T-cell (primary cell): Measurements from ENCODE around the gene LHPP. TPM values are rescaled to one million over a fixed set of nuclear protein-coding genes. Genes with fewer than 3 reads are reported as not detected.

ENCODE experiments used
- ATAC-seq, 4 experiments: fragments of 200-7000 bp in 3 of 4; fragments of 150-1000 bp in 1 of 4; cut with Tn5 transposase; replicated peaks in 1 of 4; 1 replicate in 3 of 4; 2 replicates in 1 of 4; pipeline ENCODE4 v1.10.0; 2021; ENCODE audit warnings: moderate library complexity in 3 of 4, mild to moderate bottlenecking in 2 of 4, moderate number of reproducible peaks in 1 of 4
- CTCF ChIA-PET, 2 donors: fragments of 300-600 bp; sonication (Branson Sonifier 250); formaldehyde crosslinking; loops; one replicate each; lab custom pipeline; 2022; ENCODE audit warnings: antibody characterized with exemption in 2 of 2; lab: Charles Lee
- POLR2A ChIA-PET, 2 donors: fragments of 300-600 bp; sonication (Branson Sonifier 250); formaldehyde crosslinking; loops; one replicate each; lab custom pipeline; 2022; ENCODE audit warnings: antibody characterized with exemption in 2 of 2; lab: Charles Lee
- DNase-seq, 35 experiments: peaks; one replicate each; pipeline versions ENCODE4 v3.0.0 to v3.0.0-alpha.2; 2013 to 2023
- H3K27ac ChIP-seq: one replicate; pipeline ENCODE4 v1.5.1; 2013; ENCODE audit warnings: low read length
- H3K27me3 ChIP-seq, 2 experiments: replicated peaks in 1 of 2; 1 replicate in 1 of 2; 2 replicates in 1 of 2; pipeline versions ENCODE4 v1.6.1 to v1.7.0; 2013; ENCODE audit warnings: low read length in 1 of 2, mixed read lengths in 1 of 2; ENCODE audit not compliant: control insufficient read depth in 2 of 2, insufficient read depth in 2 of 2; ENCODE audit errors: extremely low read depth in 1 of 2
- H3K36me3 ChIP-seq, 2 donors: 1 replicate in 1 of 2; 2 replicates in 1 of 2; pipeline versions ENCODE4 v1.6.1 to v1.7.0; 2013; ENCODE audit warnings: low read length in 1 of 2; ENCODE audit not compliant: control insufficient read depth in 2 of 2, insufficient read depth in 1 of 2; ENCODE audit errors: extremely low read depth in 1 of 2
- H3K4me1 ChIP-seq, 2 experiments: 1 replicate in 1 of 2; 2 replicates in 1 of 2; pipeline versions ENCODE4 v1.6.1 to v1.7.0; 2013; ENCODE audit warnings: low read length in 2 of 2, mixed read lengths in 1 of 2; ENCODE audit not compliant: insufficient read depth in 2 of 2, control insufficient read depth in 1 of 2; ENCODE audit errors: extremely low read depth in 1 of 2
- H3K4me3 ChIP-seq, 2 donors: 1 replicate in 1 of 2; 2 replicates in 1 of 2; pipeline versions ENCODE4 v1.5.1 to v1.7.0; 2013; ENCODE audit warnings: mild to moderate bottlenecking in 2 of 2, low read length in 1 of 2, moderate library complexity in 1 of 2; ENCODE audit not compliant: control insufficient read depth in 1 of 2; ENCODE audit errors: extremely low read depth in 1 of 2
- H3K9me3 ChIP-seq: 2 replicates; pipeline ENCODE4 v1.7.0; 2013
- H3K27ac Mint-ChIP-seq, 2 donors: one replicate each; pipeline ENCODE4 v1.8.0; 2020 to 2021; ENCODE audit warnings: mild to moderate bottlenecking in 2 of 2, mixed read lengths in 2 of 2
- H3K27me3 Mint-ChIP-seq, 2 donors: one replicate each; pipeline ENCODE4 v1.8.0; 2021 to 2022; ENCODE audit warnings: mixed read lengths in 2 of 2
- H3K36me3 Mint-ChIP-seq: one replicate; pipeline ENCODE4 v1.8.0; 2021; ENCODE audit warnings: mixed read lengths
- H3K4me1 Mint-ChIP-seq, 3 donors: one replicate each; pipeline ENCODE4 v1.8.0; 2020 to 2022; ENCODE audit warnings: mixed read lengths in 3 of 3, mild to moderate bottlenecking in 1 of 3
- H3K4me3 Mint-ChIP-seq, 3 donors: one replicate each; pipeline ENCODE4 v1.8.0; 2020 to 2022; ENCODE audit warnings: mild to moderate bottlenecking in 3 of 3, mixed read lengths in 3 of 3, moderate library complexity in 3 of 3
- H3K9me3 Mint-ChIP-seq, 3 donors: one replicate each; pipeline ENCODE4 v1.8.0; 2020 to 2022; ENCODE audit warnings: mixed read lengths in 3 of 3
- WGBS: methylation state at CpG from one replicate; pipeline ENCODE4 v1.1.5; 2013; ENCODE audit warnings: missing lambda C conversion rate; ENCODE audit not compliant: insufficient coverage; 5-methylcytosine and 5-hydroxymethylcytosine counted together
- total RNA-seq, 35 experiments: library from RNA in 6 of 35; stranded (reverse) in 6 of 35; fragments of 120-200 nt in 1 of 35; gene quantifications; one replicate each; pipeline versions ENCODE4 v1.2.1 to v1.2.4 and lab custom pipeline; 2013 to 2026

The LHPP gene
- total RNA-seq, 5 donors from 2014 or later (not counting 1 experiment from before 2014, with no cell fraction given), result 13.2 to 27.4 (median 22.3) TPM

DNA sequence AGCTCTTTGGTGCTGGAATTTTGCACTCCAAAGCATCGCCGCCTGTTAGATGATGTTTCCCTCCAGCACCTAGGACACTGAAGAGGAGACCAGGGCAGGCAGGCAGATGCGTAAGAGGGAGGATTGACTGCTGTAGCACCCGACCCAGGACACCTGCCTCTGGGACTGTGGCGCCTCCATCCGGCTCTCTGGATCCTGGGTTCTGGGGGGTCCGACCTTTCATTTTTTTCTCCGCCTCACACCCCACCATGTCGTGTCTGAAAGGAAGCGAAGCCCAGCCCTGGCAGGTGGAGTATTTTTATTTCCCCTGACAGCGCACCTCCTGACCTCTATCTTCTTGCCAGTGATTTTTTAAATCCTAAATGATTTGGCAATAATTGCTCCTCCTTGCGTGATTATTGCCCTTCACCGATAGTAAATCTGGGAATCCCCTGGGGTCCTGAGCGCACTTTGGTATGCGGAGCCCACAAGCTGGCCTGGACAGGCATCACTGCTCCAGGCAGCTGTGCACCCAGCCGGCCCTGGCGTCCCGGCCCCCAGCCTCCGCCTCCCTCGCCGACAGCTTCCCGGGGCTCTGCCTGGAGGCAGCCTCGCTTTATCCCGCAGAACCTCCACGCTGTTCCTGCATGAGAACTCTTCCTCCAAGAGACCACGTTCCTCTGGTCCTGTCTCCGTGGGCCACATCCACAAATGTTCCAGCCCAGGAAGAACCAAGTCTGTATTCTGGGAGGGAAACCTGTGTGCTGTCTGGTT lies 48.4 kb downstream of the LHPP start:
- POLR2A ChIA-PET, result no interaction called here
- Mint-ChIP-seq H3K27ac (no peak overlapping the region), H3K4me3 (no peak overlapping the region), H3K9me3 (no peaks in the 10 kb centered on the region), H3K36me3 (peaks cover 19% of the 10 kb centered on the region), H3K27me3 (no peaks in the 10 kb centered on the region), H3K4me1 (peaks cover 0 to 5% (median 2%) of the 10 kb centered on the region in 3 donors)
- WGBS, result 95% methylated on average over 23 of the region's 27 CpGs
- no peaks in the 10 kb centered on the region for H3K27me3 ChIP-seq
- H3K4me1 ChIP-seq, result peaks cover 0 to 9% of the 10 kb centered on the region in 2 experiments
- H3K27ac ChIP-seq, result no peak overlapping the region
- no peaks in the 10 kb centered on the region for H3K9me3 ChIP-seq
- ATAC-seq (no peak), DNase-seq (no peak)
- CTCF ChIA-PET, result no interaction called here
- no peak overlapping the region for H3K4me3 ChIP-seq
- H3K36me3 ChIP-seq, result peaks cover 0 to 3% of the 10 kb centered on the region in 2 donors

DNA sequence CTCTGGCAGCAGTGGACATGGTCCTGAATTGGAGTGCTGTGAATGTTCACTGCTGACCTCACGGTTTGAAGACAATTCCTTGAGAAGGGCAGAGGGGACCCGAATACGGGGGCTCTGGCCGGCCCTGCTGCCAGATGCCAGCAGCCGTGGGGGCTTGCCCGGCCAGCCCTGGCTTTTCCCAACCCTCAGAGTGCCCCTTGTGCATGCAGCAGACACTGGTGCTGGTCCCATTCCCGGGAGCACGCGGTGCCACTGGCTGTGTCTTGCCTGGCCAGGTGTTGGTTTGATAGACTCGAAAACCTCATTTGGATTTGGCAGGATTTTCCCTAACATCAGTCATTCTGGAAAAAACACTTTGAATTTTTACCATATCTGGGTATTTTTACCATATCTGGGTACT lies 49.1 kb downstream of the LHPP start:
- H3K27me3 ChIP-seq, result no peaks in the 10 kb centered on the region
- H3K36me3 Mint-ChIP-seq, result peaks cover 19% of the 10 kb centered on the region
- peaks cover 0 to 3% of the 10 kb centered on the region in 2 donors for H3K36me3 ChIP-seq
- H3K9me3 Mint-ChIP-seq, result no peaks in the 10 kb centered on the region
- H3K27ac Mint-ChIP-seq, result no peak overlapping the region
- peaks cover 0 to 5% (median 2%) of the 10 kb centered on the region in 3 donors for H3K4me1 Mint-ChIP-seq
- CTCF ChIA-PET, result no interaction called here
- no peak overlapping the region for H3K4me3 Mint-ChIP-seq
- no peaks in the 10 kb centered on the region for H3K9me3 ChIP-seq
- ATAC-seq (no peak), DNase-seq (no peak)
- H3K4me1 ChIP-seq, result peaks cover 0 to 9% of the 10 kb centered on the region in 2 experiments
- POLR2A ChIA-PET, result no interaction called here
- no peak overlapping the region for H3K4me3 ChIP-seq
- H3K27me3 Mint-ChIP-seq, result no peaks in the 10 kb centered on the region
- 87% methylated on average over 10 of the region's 10 CpGs for WGBS
- H3K27ac ChIP-seq, result no peak overlapping the region

DNA sequence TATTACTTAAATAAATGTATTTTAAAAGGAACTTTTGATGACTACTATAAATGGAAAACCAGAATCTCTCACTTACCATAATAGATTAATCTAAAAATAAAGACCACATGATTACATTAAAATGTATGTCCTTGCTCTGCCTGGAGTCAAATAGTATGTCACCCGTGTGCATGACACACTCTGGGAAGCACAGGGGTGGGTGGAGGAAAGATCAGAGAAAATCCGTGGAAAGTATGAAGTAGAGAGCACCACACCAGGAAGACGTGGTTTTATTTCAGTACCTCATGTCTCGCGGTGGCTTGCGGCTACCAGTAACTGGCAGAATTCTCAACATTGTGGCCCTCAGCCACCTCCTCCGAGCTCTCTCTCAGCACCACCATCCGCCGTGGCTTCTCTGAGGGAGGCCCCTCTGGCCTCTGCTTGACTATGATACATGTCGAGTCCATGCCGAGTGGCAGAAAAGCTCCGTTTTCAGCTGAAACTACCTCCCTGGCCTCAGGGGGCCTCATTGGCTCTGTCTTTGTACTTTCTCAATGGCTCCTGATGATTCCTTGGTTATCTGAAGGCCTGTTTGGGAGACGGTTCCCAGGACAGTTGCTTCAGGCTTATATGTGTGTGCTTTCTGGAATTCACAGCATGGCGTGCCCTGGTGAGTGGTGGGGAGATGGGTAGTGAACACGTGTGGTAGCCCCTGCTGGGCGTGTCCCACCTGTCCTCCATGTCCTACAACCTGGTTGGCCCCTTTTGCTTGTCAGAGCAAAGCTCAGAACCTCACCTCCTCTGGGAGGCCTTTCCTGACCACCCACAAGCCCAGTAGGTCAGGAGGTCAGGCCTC lies 49.8 kb downstream of the LHPP start:
- Histone ChIP-seq H3K9me3 (no peaks in the 10 kb centered on the region), H3K36me3 (peaks cover 0 to 3% of the 10 kb centered on the region in 2 donors), H3K27ac (no peak overlapping the region), H3K4me1 (peaks cover 0 to 9% of the 10 kb centered on the region in 2 experiments), H3K4me3 (no peak overlapping the region), H3K27me3 (no peaks in the 10 kb centered on the region)
- Mint-ChIP-seq H3K9me3 (no peaks in the 10 kb centered on the region), H3K36me3 (peaks cover 19% of the 10 kb centered on the region), H3K27ac (no peak overlapping the region), H3K27me3 (no peaks in the 10 kb centered on the region), H3K4me1 (peaks cover 0 to 5% (median 2%) of the 10 kb centered on the region in 3 donors), H3K4me3 (no peak overlapping the region)
- DNase-seq (no peak), ATAC-seq (no peak)
- CTCF ChIA-PET, result no interaction called here
- POLR2A ChIA-PET, result no interaction called here
- WGBS, result 83% methylated on average over 10 of the region's 16 CpGs

DNA sequence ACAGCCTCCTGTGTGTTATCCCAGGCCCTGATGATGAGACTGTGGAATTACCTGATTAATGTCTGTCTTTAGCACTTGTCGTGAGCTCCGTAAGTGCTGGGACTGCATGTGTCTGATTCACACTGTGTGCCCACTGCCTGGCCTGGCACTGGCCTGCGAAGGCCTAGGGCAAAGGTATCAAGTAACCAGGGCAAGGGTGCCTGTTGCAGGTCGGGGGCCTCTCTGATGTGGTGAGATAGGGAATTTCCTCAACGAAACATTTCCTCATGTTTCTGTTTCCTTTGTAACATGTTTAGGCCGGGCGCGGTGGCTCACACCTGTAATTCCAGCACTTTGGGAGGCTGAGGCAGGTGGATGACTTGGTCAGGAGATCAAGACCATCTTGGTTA lies 50.4 kb downstream of the LHPP start:
- POLR2A ChIA-PET, result no interaction called here
- CTCF ChIA-PET, result no interaction called here

DNA sequence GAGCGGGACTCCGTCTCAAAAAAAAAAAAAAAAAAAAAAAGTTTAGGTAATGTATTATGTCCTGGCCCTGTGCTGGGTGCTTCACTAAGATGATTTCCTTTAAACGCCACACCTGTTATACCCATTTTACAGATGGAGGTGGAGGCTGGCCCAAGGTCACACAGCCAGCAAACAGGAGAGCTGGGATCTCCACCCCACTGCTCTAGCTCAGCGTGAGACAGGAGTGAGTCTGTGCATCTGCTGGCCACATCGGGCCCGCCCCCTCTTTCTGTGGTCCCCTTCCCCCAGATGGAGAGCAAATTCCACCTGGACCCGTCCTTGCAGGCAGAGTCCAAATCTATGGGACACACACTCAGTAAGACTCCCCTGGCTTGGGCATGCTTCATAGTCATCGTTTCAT lies 51.0 kb downstream of the LHPP start:
- no peaks in the 10 kb centered on the region for H3K27me3 Mint-ChIP-seq
- 80% methylated on average over 2 of the region's 8 CpGs for WGBS

More for the DNA sequence above, 50.4 kb downstream of the LHPP start:
- no peaks in the 10 kb centered on the region for H3K27me3 ChIP-seq
- 69% methylated on average over 5 of the region's 8 CpGs for WGBS
- DNase-seq (no peak), ATAC-seq (no peak)
- peaks cover 0 to 9% of the 10 kb centered on the region in 2 experiments for H3K4me1 ChIP-seq
- Mint-ChIP-seq H3K36me3 (peaks cover 19% of the 10 kb centered on the region), H3K4me1 (peaks cover 0 to 5% (median 2%) of the 10 kb centered on the region in 3 donors), H3K9me3 (no peaks in the 10 kb centered on the region), H3K27ac (no peak overlapping the region), H3K4me3 (no peak overlapping the region), H3K27me3 (no peaks in the 10 kb centered on the region)
- H3K27ac ChIP-seq, result no peak overlapping the region
- no peak overlapping the region for H3K4me3 ChIP-seq
- peaks cover 3 to 4% of the 10 kb centered on the region in 2 donors for H3K36me3 ChIP-seq
- H3K9me3 ChIP-seq, result no peaks in the 10 kb centered on the region

DNA sequence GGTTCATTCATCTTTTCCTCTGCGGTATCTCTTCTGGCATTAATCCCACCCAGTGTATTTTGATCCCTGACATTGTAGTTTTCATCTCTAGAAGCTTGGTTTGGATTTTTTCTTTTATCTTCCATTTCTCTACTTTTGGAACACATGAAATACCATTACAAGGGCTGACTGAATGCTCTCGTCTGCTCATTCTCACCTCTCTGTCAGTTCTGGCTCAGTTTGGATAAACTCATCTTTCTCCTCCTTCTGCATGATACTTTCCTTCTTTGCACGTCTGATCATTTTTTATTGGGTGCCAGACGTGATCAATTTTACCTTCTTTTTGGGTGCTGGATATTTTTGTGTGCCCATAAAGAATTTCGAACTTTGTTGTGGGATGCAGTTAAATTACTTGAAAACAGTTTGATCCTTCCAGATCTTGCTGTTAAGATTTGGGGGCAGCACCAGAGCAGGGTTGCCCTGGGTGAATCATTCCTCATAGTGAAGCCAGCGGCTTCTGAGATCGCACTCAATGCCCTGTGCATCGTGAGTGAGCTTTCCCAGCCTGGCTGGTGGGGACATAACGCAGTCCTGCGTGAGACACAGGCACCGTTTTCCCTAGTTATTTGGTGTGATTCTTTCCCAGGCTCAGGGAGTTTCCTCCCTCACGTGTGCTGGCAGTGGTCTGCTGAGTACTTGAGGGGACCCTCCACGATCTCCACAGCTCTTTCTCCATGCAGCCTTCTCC lies 53.8 kb downstream of the LHPP start:
- Histone ChIP-seq H3K4me3 (no peak overlapping the region), H3K36me3 (peaks cover 2 to 11% of the 10 kb centered on the region in 2 donors), H3K27me3 (no peaks in the 10 kb centered on the region), H3K27ac (no peak overlapping the region), H3K9me3 (no peaks in the 10 kb centered on the region), H3K4me1 (peaks cover 0 to 9% of the 10 kb centered on the region in 2 experiments)
- Mint-ChIP-seq H3K4me1 (peaks cover 0 to 5% (median 2%) of the 10 kb centered on the region in 3 donors), H3K9me3 (no peaks in the 10 kb centered on the region), H3K4me3 (no peak overlapping the region), H3K27me3 (no peaks in the 10 kb centered on the region), H3K36me3 (peaks cover 13% of the 10 kb centered on the region), H3K27ac (no peak overlapping the region)
- ATAC-seq (no peak), DNase-seq (no peak)
- ChIA-PET POLR2A (interaction anchor here in 1 of 2 donors (0.7 kb wide), 1 partner anchor 8 kb away, joined by 3 read pairs; no protein-coding TSS in a partner anchor), CTCF (interaction anchor here in 1 of 2 donors (0.6 kb wide), 2 partner anchors 14 to 48 kb away, joined by 5 to 6 read pairs; no protein-coding TSS in a partner anchor)
- WGBS, result 92% methylated on average over 3 of the region's 13 CpGs

More for the DNA sequence above, 51.0 kb downstream of the LHPP start:
- POLR2A ChIA-PET, result interaction anchor here in 1 of 2 donors (0.6 kb wide), 1 partner anchor 84 kb away, joined by 6 read pairs; no protein-coding TSS in a partner anchor
- H3K27me3 ChIP-seq, result no peaks in the 10 kb centered on the region
- DNase-seq (no peak), ATAC-seq (no peak)
- Mint-ChIP-seq H3K27ac (no peak overlapping the region), H3K4me1 (peaks cover 0 to 5% (median 2%) of the 10 kb centered on the region in 3 donors), H3K4me3 (no peak overlapping the region), H3K36me3 (peaks cover 19% of the 10 kb centered on the region), H3K9me3 (no peaks in the 10 kb centered on the region)
- H3K4me1 ChIP-seq, result peaks cover 0 to 9% of the 10 kb centered on the region in 2 experiments
- no peak overlapping the region for H3K4me3 ChIP-seq
- CTCF ChIA-PET, result no interaction called here
- H3K27ac ChIP-seq, result no peak overlapping the region
- H3K36me3 ChIP-seq, result peaks cover 3 to 6% of the 10 kb centered on the region in 2 donors
- H3K9me3 ChIP-seq, result no peaks in the 10 kb centered on the region
